ENCODE results near the gene CAND1. TPM values are rescaled to one million over a fixed set of nuclear protein-coding genes. Genes with fewer than 3 reads are reported as not detected.

CAND1 gene
- total and polyA plus RNA-seq, 2 of the 8 experiments (the other 6 are each of a cell fraction or from before 2014, with no cell fraction given) = 39.4 to 271 TPM

GRCh38 chr12:67318786-67319185 lies 49.6 kb downstream of the CAND1 start:
- Histone ChIP-seq H3K27me3 (replicated peaks in 1 of 4; ENCODE audit: control insufficient read depth in 3 of 4, extremely low read depth in 1 of 4, insufficient read depth in 3 of 4, low read length in 3 of 4) (no peaks in the 10 kb centered on the region), H3K79me2 (ENCODE audit: control insufficient read depth in 1 of 2, insufficient read depth in 2 of 2, low read length in 2 of 2) (no peaks in the 10 kb centered on the region), H2BK20ac (ENCODE audit: low read length) (no peak overlapping the region), H2AK5ac (ENCODE audit: low read depth, low read length) (no peak overlapping the region), H2BK5ac (ENCODE audit: low read depth, low read length) (no peak overlapping the region), H3K9ac (replicated peaks in 1 of 4; ENCODE audit: extremely low read depth in 1 of 4, low read depth in 3 of 4, low read length in 3 of 4) (no peak overlapping the region), H3K4me3 (ENCODE audit: extremely low read depth in 1 of 4, insufficient read depth in 2 of 4, low read depth in 3 of 4, low read length in 4 of 4) (no peak overlapping the region), H3K18ac (ENCODE audit: extremely low read depth, low read length) (no peak overlapping the region), H3K9me3 (ENCODE audit: insufficient read depth in 2 of 2, low read depth in 1 of 2, low read length in 1 of 2) (peaks cover 12 to 17% of the 10 kb centered on the region in 2 experiments), H3K27ac (ENCODE audit: low read depth, low read length) (no peak overlapping the region), H3K14ac (ENCODE audit: insufficient read length) (no peak overlapping the region), H4K8ac (ENCODE audit: extremely low read depth, insufficient read depth, low read length) (no peak overlapping the region), H3K79me1 (ENCODE audit: low read depth, low read length) (no peaks in the 10 kb centered on the region), H3K4me1 (replicated peaks in 1 of 4; ENCODE audit: control insufficient read depth in 3 of 4, insufficient read depth in 4 of 4, low read length in 3 of 4) (no peaks in the 10 kb centered on the region), H2BK12ac (ENCODE audit: low read depth, low read length) (no peak overlapping the region), H2AFZ (ENCODE audit: low read length) (no peak overlapping the region), H3K56ac (replicated peaks; ENCODE audit: insufficient read length, low read depth, low read length) (no peak overlapping the region), H4K91ac (replicated peaks; ENCODE audit: insufficient read length, low read length) (no peak overlapping the region), H2BK120ac (replicated peaks; ENCODE audit: low read depth, low read length) (no peak overlapping the region), H3K36me3 (ENCODE audit: control insufficient read depth in 2 of 4, insufficient read depth in 4 of 4, low read length in 3 of 4) (peaks cover 4 to 44% (median 26%) of the 10 kb centered on the region in 4 experiments; a peak in 6 of 8 replicates), H3K4me2 (ENCODE audit: insufficient read depth in 1 of 2, low read depth in 2 of 2, low read length in 2 of 2) (no peak overlapping the region), H2BK15ac (ENCODE audit: low read length) (no peak overlapping the region), H3K23ac (ENCODE audit: insufficient read length) (no peak overlapping the region), H3K23me2 (ENCODE audit: low read depth, low read length) (no peaks in the 10 kb centered on the region), H4K20me1 (replicated peaks in 1 of 2; ENCODE audit: control insufficient read depth in 1 of 2, insufficient read depth in 2 of 2, low read length in 2 of 2) (no peaks in the 10 kb centered on the region), H3K4ac (replicated peaks; ENCODE audit: insufficient read length, low read depth, low read length) (no peak overlapping the region), H4K5ac (ENCODE audit: insufficient read length, low read depth, low read length) (no peak overlapping the region)
- DNase-seq (ENCODE audit: low read depth in 1 of 2, low spot score in 2 of 2) = no peak
- WGBS, 2 experiments (ENCODE audit: extremely low coverage in 1 of 2, insufficient coverage in 1 of 2, insufficient read length in 1 of 2, insufficient replicate concordance in 2 of 2, low coverage in 1 of 2, low lambda C conversion rate in 2 of 2, missing lambda C conversion rate in 1 of 2) = 93% methylated on average over 3 of the region's 3 CpGs; no CpG with 5 or more reads in 1 of the 2 experiments
- ChIA-PET POLR2A (ENCODE audit: partially characterized antibody) (interaction anchor here (1.4 kb wide), 1 partner anchor 8 kb away, joined by 3 read pairs; no protein-coding TSS in a partner anchor), CTCF (ENCODE audit: partially characterized antibody) (no interaction called here)
- no peak for FAIRE-seq
- TF ChIP-seq FOSL1 (IDR thresholded peaks at IDR 0.05; ENCODE audit: insufficient read depth, low read depth, low read length) = no peak
- TF ChIP-seq NANOG (IDR thresholded peaks at IDR 0.05; ENCODE audit: insufficient read depth, low read depth, low read length, poor library complexity, severe bottlenecking) = no peak
